GM19023 (cell line): ENCODE measurements around the gene SLC11A2.
"Not testable (repeated sequence)": the region's sequence is repeated elsewhere in the genome, so short reads cannot be mapped to it uniquely, and the experiment has no call there.

Experiments
- ATAC-seq: cut with Tn5 transposase; IDR thresholded peaks from one replicate; pipeline ENCODE4 v1.9.1; 2021; ENCODE audit warnings: mild to moderate bottlenecking, moderate library complexity; ENCODE audit not compliant: unreplicated experiment

Gene SLC11A2

GRCh38 chr12:50991291-50991690 is 34.9 kb downstream of the SLC11A2 start:
- ATAC-seq: no peak

GRCh38 chr12:50990791-50991190 is 35.4 kb downstream of the SLC11A2 start:
- no peak for ATAC-seq

GRCh38 chr12:50990147-50990727 is 35.9 kb downstream of the SLC11A2 start:
- no peak for ATAC-seq

GRCh38 chr12:50988871-50989270 is 37.3 kb downstream of the SLC11A2 start:
- no peak for ATAC-seq

- no peak for ATAC-seq
Observed at GRCh38 chr12:50988051-50988450, 38.1 kb downstream of the SLC11A2 start.

GRCh38 chr12:50986966-50987737 is 39.0 kb downstream of the SLC11A2 start:
- ATAC-seq: no peak

GRCh38 chr12:50985322-50985721 is 40.9 kb downstream of the SLC11A2 start:
- ATAC-seq: no peak

DNA sequence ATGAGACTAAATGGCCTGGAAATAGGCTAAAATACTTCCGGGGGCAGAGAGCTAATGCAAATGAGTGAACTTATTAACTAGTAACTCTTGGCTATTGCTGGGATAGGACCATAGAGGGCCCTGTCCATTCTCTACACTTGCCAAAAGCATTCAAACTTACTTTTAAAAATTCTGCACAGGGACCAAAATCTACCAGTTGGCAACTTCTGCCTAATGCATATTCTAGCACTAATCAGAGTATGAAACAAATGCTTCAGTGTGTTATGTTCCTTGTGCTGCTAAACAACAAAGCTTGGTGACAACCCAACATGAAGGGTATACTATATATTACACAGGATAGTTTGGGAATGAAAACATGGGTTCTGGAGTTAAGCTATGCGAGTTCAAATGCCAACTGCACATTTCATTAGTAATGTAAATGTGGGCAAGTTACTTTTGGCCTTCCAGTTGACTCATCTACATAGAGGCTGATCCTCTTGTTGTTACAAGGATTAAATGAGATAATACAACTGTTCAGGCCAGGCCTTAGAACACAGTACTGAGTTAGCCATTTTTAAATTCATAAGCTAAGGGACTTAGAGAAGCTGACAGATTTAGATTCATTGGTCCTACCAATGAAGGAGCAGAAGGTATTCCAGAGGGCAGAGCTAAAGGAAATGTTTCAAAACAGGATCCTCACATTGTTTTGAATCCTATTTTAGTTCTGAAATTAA is 41.4 kb downstream of the SLC11A2 start:
- ATAC-seq: no peak

DNA sequence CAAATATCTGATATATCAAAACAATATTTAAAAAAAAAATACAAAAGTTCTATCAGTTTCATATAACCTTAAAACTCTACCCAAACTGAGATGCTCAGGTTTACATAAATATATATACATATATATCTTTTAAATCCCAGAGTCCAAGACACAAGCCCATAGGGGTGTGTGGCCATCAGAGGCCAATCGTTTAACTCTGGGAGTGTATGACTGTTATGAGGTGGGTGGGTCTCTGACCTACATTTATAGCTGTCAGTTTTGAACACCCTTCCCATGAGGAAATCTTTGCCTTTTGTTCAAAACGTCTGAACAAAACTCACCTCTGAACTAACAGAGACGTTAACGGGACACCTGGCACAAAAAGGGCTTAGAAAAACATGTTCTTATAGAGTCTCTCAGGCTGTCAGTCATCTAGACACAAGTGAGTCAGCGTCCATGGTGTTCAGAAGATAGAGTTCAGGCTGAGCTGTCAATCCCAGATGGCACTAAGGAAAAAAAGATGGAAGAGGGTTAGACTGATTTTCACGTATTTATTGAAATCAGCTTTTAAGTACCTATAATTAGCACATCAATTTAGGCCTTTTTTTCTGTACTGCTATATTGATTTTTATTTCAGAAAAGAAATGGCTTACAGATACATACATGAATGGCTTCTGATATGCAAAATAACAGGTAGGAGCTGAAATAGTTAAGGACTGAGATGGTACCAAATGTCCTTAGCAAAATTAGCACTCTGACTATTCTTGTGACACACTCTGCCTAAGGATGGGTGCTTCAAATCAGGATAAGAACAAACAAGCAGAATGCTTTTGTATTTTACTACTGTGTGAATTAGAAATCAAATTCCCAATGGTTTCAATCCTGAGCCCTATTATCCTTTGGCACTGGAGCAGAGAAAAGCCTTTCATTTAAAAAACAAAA is 44.6 kb downstream of the SLC11A2 start:
- no peak for ATAC-seq

GRCh38 chr12:50980545-50980944 is 45.6 kb downstream of the SLC11A2 start:
- ATAC-seq: no peak

DNA sequence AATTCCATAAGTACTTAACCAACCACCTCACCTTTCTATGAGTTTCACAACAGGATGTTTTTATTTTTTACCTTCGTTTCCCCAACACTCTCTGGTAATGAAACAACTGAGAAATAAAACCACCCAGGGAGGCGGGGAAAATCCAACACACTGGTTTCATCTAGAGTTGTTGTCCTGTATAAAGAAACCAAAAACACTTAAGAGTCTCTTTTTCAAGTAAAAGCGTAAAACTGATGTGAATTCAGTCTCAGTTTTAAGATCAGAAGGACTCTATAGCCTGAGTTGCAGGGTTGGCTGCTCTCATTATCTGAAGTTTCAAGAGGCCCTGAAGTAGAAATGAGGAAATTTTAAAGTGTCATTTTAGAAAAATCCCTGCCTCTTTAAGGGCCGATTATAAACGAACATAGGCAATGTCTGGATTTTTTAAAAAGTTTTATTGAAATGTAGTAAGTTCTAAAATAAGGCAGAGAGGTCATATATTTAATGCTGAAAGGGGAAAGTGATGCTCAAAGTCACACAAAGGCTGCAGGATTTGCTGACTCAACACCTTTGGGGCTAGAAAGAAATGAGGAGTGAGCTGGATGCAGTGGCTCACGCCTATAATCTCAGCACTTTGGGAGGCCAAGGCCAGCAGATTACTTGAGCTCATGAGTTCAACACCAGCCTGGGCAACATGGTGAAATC is 46.7 kb downstream of the SLC11A2 start:
- ATAC-seq: no peak

GRCh38 chr12:50971946-50972345 is 54.2 kb downstream of the SLC11A2 start:
- ATAC-seq: no peak

DNA sequence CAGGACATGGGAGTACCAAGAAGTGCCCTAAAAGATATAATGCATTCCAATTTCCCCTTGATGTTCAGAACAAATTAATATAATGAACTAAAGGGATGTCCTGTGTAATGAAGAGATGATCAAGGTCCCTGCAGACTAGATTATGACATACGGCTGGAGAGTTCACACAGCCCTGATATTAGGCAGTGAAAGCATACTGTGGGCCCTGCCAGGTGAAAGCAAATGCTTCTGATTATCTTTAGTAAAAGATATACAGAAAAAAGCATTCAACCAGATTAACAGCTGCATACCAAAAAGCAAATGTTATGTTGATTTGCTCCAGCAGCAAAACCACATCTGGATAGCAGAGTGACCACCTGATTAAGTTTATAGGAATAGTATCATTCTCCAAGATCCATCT is 61.8 kb downstream of the SLC11A2 start:
- no peak for ATAC-seq

GRCh38 chr12:50961708-50962107 is 64.5 kb downstream of the SLC11A2 start:
- ATAC-seq: no peak

- no peak for ATAC-seq
Observed at GRCh38 chr12:50960130-50960529, 66.1 kb downstream of the SLC11A2 start.

- ATAC-seq: no peak
Observed at GRCh38 chr12:50955697-50956096, 70.5 kb downstream of the SLC11A2 start.

GRCh38 chr12:50955288-50955687 is 70.9 kb downstream of the SLC11A2 start:
- no peak for ATAC-seq

DNA sequence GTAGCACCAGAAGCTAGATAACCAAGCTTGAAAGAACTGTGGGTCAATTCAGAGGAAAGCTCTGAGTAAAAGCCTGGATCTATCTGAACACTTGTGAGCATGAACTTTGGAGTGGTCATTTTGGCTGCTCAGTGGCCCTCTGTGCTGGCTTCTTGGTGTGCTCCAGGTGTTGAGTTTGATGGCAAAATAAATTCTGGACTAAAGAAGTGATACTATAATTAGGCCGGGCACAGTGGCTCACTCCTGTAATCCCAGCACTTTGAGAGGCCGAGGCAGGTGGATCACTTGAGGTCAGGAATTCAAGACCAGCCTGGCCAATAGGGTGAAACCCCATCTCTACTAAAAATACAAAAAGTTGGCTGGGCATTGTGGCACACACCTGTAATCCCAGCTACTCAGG is 71.4 kb downstream of the SLC11A2 start:
- ATAC-seq: not testable (repeated sequence)

GRCh38 chr12:50953047-50953446 is 73.1 kb downstream of the SLC11A2 start:
- no peak for ATAC-seq

GRCh38 chr12:50952510-50952909 is 73.7 kb downstream of the SLC11A2 start, which contains the start of gene HIGD1C:
HIGD1C (plus strand) TSS chr12:50952544; CDS start chr12:50953999, 1,455 bp downstream.
- no peak for ATAC-seq
